ENCODE measurements around the gene SLC26A4. TPM values are rescaled to one million over a fixed set of nuclear protein-coding genes. Genes with fewer than 3 reads are reported as not detected.

The SLC26A4 gene
- total RNA-seq, 1 experiment from 2014 or later: 0.33 TPM

DNA sequence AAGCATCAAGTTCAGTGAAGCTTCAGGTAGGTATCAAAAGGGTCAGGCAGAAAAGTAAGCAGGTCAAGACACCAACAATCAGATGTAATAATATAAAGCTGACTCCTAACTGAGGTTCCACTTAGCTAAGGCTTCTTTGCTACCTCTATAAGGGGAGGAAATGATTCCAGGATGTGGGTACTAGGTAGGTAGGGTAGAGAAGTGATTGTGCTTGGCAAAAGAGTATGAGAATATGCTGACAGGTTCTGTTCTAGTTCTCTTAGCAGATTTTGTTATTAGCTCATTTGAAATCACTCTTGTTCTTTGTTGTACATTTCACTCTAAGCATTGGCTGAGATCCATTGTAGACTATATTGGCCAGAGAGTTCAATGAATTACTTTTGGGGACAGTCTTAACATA is 42.6 kb downstream of the SLC26A4 start:
- H3K79me1 ChIP-seq (ENCODE audit: insufficient read depth, low read depth, low read length, poor library complexity, severe bottlenecking): no peaks in the 10 kb centered on the region
- H4K91ac ChIP-seq (ENCODE audit: insufficient read length, low read depth, low read length): no peak overlapping the region
- no peaks in the 10 kb centered on the region for H3K23me2 ChIP-seq (ENCODE audit: insufficient read length, low read depth, low read length, poor library complexity, severe bottlenecking)
- no peak overlapping the region for H3K9ac ChIP-seq (ENCODE audit: extremely low read depth, insufficient read length, low read length)
- no peaks in the 10 kb centered on the region; the same call in 1 of the 2 replicates for H3K4me1 ChIP-seq (ENCODE audit: insufficient read depth, low read length)
- H3K79me2 ChIP-seq (ENCODE audit: insufficient read depth, low read length): no peaks in the 10 kb centered on the region
- no peak overlapping the region for H3K14ac ChIP-seq (ENCODE audit: insufficient read depth, low read length)
- no peak overlapping the region for H3K4ac ChIP-seq (ENCODE audit: low read depth, low read length)
- H3K4me1 Mint-ChIP-seq: no peaks in the 10 kb centered on the region
- H2AK5ac ChIP-seq (ENCODE audit: insufficient read length, low read length): no peak overlapping the region
- no peak overlapping the region for H3K4me2 ChIP-seq (ENCODE audit: insufficient read depth, insufficient read length, low read length)
- H3K27me3 Mint-ChIP-seq (ENCODE audit: low read depth): no peaks in the 10 kb centered on the region
- DNase-seq: no peak
- no peaks in the 10 kb centered on the region for H3K9me3 Mint-ChIP-seq
- no peak overlapping the region for H2AFZ ChIP-seq (ENCODE audit: low read length)
- no peak overlapping the region for H2BK12ac ChIP-seq (ENCODE audit: insufficient read length, low read depth, low read length)
- no peak overlapping the region for H3K23ac ChIP-seq (ENCODE audit: insufficient read length, low read depth, low read length)
- no peak overlapping the region for H3K18ac ChIP-seq (ENCODE audit: insufficient read length, low read depth, low read length)
- no peak overlapping the region for H3K56ac ChIP-seq (ENCODE audit: insufficient read length, low read depth, low read length)
- TF ChIP-seq CTCF (conservative IDR thresholded peaks at IDR 0.05): no peak
- no peaks in the 10 kb centered on the region for H3K9me3 ChIP-seq (ENCODE audit: control insufficient read depth, low read depth, low read length)
- H2BK15ac ChIP-seq (ENCODE audit: low read depth, low read length): no peak overlapping the region
- no peaks in the 10 kb centered on the region for H4K20me1 ChIP-seq (ENCODE audit: control insufficient read depth, insufficient read depth, insufficient read length)
- H3K27ac Mint-ChIP-seq: no peak overlapping the region
- H4K5ac ChIP-seq (ENCODE audit: insufficient read length, low read depth, low read length): no peak overlapping the region
- H4K8ac ChIP-seq (replicated peaks; ENCODE audit: insufficient read length, low read depth, low read length): no peak overlapping the region
- H3K4me3 Mint-ChIP-seq: no peak overlapping the region
- H3K36me3 Mint-ChIP-seq (ENCODE audit: insufficient read depth in 1 of 3, low read depth in 3 of 3): no peaks in the 10 kb centered on the region
- no peak overlapping the region for H3T11ph ChIP-seq (ENCODE audit: low read length)
- no peaks in the 10 kb centered on the region for H3K27me3 ChIP-seq (ENCODE audit: insufficient read depth, low read length)
- no peak overlapping the region for H2BK20ac ChIP-seq (ENCODE audit: low read depth, low read length, poor library complexity, severe bottlenecking)
- H2BK120ac ChIP-seq (ENCODE audit: low read depth, low read length, poor library complexity, severe bottlenecking): no peak overlapping the region
- H3K27ac ChIP-seq (ENCODE audit: insufficient read length, low read depth, low read length): no peak overlapping the region
- H2BK5ac ChIP-seq (ENCODE audit: insufficient read length, low read length): no peak overlapping the region

All from H9 (cell line).